Dedifferentiated amniotic fluid mesenchymal stem cell (primary cell): ENCODE measurements around the gene DOCK10.
"Not testable (repeated sequence)": the region's sequence is repeated elsewhere in the genome, so short reads cannot be mapped to it uniquely, and the experiment has no call there.

Experiments used
- DNase-seq: peaks from one replicate; pipeline ENCODE4 v3.0.0-alpha.2; 2016; ENCODE audit errors: extremely low spot score

Gene DOCK10

DNA sequence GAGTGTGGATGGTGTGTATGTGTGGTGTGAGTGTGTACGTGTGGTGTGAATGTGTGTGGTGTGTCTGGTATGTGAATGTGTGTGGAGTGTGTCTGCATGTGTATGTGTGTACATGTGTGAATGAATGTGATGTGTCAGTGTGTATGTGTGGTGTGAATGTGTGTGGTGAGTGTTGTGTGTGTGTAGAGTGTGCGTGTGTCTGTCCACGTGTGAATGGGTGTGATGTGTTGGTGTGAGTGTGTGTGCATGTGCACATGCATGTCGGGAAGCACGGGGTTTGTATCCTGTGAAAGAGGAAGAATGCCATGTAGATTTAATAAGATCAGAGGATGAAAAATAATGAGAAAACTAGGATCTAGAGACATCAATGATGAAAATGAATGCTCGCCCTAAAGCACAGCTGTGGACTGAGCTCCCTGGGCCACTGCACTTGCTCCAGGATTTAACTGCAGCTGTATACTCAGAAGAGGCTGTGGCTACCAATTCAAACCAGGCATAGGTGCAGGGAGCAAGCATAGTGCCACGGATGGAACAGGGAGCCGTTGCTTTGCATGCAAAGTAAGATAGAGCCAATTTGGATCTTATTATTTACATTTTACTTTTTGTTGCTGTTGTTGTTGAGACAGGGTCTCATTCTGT is 122.7 kb downstream of the DOCK10 start:
- DNase-seq, result no peak

DNA sequence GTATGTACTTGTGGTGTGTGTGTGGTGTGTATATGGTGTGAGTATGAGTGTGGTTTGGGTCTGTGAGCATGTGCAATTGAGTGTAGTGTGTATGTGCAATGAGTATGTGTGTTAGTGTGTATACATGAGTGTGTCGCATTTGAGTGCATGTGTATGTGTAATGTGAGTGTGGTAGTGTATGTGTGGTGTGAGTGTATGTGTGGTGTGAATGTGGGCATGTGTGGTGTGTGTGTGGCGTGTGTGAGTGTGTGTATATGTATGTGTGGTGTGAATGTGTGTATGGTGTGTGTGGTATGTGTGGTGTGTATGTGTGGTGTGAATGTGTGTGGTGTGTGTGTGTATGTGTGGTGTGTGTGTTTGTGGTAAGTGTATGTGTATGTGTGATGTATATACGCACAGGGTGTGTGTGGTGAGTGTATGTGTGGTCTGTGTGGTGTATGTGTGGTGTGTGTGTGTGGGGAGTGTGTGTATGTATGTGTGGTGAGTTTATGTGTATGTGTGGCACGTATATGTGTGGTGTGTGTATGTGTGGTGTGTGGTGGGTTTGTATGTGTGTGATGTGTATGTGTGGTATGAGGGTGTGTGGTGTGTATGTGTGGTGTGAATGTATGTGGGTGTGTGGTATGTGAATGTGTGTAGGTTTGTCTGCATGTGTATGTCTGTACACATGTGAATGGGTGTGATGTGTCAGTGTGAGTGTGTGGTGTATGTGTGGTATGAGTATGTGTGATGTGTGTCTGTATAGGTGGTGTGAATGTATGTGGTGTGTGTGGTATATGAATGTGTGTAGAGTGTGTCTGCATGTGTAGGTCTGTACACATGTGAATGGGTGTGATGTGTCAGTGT is 123.4 kb downstream of the DOCK10 start:
- no peak for DNase-seq

DNA sequence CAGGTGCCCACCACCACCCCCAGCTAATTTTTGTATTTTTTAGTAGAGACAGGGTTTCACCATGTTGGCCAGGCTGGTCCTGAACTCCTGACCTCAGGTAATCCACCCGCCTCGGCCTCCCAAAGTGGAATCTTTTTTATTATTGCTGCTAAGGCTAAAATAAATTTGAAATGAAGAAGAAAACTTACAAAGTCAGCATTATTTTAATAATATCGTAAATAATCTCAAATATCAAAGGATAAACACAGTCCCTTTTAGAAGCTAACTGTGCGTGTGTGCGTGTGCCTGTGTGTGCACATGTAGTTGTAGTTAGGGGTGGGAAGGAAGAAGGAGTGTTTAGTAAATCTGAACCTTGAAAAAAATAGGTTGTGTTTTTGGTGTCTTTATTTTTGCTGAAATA is 125.0 kb downstream of the DOCK10 start:
- DNase-seq, result not testable (repeated sequence)

DNA sequence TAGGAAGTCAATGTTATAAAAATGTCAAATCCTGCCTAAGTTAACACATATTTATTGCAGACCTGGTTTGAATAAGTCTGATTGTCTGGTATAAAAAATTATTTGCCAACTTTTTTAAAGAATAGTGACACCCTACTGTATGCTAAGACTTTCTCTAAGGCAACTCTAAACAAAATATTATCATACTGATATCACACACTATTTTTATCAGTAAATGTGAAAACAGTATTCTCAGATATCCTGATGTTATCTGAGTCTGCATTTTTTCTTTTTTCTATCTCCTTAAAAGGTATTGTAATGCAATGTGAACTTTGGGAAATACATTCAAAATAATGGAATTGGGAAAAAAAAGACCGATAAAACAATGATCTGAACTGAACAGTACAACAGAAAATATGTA is 127.1 kb downstream of the DOCK10 start:
- no peak for DNase-seq

DNA sequence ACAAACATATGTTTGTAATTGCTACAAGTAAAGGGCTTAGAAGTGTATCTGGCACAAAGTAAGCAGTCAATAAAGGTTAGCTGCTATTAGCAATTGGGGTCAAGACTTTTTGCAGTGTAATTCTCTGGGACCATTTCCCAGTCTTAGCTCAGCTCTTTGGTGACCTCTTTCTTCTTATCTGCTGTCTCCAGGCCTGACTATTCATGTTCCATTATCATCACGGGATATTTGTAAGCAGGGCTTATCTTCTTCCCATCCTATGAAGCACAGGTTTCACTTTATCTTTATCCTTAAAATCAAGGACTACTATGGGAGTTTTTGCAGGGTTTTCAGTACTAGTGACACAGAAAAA is 131.7 kb downstream of the DOCK10 start:
- DNase-seq, result no peak

DNA sequence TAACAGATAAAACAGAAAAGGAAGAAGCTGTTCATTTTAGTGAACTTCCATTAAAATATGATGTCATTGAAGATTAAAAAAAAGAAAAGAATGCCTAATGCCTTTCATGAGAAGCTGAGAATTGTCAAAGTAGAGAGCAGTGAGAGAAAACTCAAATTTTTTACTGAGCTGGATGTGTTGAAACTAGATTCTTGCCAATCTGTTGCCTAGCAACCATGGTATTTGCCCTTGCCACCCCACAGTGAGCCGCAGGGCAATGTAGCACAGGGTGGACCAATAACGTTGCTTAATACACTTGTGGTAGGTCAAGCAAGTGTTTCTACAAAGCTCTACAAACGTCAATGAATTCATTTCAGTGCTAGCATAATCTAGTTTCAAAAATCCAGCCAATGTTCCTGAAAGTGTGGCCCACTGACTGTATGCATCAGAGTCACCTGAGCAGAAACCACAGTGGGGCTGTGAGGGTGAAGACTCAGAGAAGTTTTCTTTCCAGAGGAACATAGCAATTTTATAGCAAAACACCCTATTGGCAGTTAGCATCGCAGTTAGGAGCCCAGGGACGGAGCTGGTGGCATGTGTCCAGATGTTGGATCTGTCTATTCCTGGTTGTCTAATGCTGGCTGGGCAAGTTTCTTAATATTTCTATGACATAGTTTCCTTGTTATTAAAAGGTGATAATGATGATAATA is 132.2 kb downstream of the DOCK10 start:
- no peak for DNase-seq

DNA sequence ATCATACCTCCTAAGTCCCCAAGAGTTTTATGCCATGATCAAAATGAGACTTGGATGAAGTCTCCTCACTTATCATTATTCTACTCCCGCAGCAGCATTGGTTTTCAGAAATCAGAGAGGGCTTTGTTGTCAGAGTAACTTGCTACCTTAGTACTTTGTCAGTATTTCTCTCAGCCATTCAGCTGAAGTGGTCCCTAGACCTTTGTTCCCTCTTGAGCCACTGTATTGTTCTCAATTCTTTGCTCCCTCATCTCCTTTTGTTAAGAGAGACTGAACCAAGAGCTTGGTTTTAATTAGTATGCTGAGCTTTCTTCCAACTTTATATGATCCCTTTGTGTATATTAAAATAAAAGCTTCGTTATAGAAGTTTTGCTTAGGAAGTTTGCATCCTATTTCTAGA is 133.4 kb downstream of the DOCK10 start:
- no peak for DNase-seq

DNA sequence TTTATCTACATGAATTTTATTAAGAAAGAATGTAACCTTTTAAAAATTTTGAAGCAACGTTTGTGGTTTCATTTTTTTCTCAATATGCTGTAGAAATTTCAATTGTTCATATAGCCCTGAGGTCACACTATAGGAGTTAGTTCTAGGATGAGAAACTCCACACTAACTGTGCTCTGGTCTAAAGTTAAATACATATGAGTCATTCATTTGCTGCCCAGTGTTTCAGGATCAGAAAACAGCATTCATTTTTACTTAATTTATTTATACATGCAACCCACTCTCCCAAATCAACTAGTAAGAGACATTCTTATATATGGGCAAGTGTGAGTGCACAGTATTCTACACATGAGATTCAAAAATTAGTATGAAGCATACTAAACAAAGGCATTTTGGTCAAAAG is 137.9 kb downstream of the DOCK10 start:
- no peak for DNase-seq

DNA sequence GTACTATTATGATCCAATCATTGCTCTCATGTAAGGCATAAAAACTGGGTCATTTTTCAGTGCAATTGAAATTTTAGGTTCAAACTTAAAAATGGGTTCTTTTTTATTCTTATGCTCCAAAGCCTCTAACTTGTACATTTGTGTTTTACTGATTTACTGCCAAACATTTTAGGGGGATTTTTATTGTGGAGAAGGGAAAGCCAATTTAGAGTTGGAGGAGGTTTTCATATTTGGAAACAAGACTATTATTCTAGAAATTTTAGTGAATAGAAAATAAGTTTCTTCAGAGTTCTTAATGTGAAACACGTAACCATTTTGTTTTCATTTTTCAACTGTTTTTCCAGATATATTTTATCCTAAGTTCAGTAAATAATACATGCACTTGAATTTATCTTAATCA is 138.6 kb downstream of the DOCK10 start:
- DNase-seq, result no peak

DNA sequence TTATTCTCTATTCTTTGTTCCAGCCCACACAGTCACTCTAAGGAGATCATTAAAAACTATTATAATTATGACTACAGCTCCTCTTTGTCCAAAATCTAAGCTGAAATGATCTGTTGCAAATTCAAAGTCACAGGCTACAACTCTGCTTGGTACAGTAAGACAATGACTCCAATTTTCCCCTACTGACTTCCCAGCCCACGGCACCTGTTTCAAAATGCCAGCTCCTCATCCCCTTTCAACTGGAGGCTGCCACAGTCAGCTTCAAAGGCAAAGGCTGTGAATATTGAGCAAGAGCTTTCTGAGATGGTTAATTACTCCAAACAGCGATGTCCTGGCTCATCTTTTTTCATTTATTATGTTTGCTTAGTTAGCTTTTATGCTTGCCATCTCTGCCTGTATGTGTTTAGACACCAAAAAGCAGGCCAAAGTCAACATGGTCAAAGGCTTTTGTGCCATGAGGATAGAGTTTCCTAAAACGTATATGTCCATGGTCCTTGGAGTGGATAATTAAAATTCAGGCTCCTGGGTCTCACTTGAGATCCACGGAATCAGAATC is 141.1 kb downstream of the DOCK10 start:
- DNase-seq, result no peak

DNA sequence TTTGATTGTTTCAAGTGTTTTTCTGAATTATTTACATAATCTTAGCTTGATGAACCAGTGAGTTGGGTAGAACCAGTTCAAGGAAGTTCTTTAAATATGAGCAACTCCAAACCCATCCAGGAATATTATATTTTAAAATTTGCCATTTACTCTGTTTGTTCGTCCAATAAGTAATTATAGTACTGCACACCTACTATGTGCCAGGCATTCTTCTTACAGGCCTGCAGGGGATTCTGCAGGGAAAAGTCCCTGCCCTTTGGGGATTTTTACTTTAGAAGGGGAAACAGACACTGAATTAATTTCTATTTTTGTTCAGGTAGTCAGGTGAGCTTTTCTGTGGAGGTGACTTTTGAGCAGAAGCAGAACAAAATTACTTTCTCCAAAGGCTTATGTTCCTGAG is 146.9 kb downstream of the DOCK10 start:
- no peak for DNase-seq

DNA sequence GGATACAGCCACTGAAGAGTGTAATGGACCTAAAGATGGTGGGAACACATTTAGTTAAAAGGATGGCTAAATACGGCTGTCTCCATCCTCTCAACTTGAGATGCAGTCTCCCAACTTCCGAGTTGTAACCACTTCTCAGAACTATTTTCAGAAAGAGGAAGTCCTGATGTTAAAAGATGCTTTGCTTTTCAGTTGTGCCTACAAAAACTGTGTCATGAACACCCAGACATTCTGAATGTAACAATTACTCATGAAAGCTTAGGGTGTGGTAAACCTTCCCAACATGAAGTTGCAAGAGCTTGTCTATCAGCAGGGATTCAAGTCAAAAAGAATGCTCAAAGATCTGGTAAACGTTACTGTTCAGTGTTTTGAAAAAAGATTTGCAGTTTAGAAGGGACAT is 147.9 kb downstream of the DOCK10 start:
- no peak for DNase-seq

DNA sequence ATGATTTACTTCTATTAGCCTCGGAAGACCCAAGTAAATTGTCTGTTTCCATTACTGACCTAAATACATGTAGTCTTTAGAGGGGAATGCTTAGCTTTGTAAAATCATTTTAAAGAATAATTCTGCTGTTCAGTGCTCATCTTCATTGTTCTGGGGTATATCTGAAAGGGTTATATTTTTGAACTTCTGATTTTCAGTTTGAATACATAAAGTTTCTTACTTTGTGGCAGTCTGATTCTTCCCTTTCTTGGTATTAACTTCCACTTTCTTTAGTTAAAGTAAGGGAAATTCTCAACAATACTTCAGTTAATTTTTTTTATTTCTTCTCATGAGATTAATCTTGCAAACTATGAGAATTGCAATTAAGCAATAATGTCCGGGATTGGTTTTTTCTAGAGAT is 148.4 kb downstream of the DOCK10 start:
- no peak for DNase-seq

DNA sequence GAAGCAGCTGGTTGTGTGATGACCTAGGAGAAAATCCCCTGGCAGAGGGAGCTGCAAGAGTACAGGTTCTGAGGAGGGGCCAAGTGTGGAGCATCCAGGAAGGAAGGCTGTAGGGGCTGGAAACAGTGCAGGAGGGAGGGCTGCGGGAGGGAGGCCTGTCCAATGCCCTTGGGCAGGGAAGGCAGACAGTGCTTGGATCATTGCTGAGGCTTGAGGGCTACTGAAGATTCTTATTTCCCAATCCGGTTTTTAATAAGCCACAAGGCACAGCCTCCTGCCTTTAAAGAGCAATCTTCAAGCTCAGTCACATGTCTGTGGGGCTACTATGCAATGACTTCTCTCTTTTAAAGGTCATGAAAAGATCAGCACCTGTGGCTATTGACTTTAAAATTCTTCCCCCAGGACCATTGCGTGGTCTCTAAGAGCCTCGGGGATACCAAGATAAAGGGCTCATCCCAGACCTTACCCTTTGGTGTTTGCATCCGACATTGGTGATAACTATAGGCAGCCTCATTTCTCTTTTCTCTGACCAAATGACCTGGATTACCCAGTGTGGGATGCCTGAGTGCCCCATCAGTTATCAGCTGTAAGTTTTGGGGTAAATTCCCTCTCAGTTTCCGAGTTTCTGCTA is 149.6 kb downstream of the DOCK10 start:
- no peak for DNase-seq

DNA sequence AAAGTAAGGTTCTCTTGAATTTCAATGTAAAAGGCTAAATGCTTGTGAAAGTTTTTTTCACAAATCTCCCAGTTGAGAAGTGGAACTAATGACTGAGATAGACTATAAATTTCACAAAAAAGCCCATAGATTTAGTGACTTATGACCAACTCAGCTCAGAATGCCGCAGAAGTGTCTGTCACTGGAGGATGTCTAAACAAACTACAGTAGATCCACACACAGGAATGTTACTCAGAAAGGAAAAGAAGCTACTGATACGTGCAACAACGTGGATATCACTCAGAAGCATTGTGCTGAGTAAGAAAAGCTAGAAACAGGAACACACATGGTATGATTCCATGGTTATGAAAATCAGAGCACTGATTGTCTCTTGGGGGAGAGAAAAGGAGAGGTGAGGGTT is 151.9 kb downstream of the DOCK10 start:
- DNase-seq, result no peak

DNA sequence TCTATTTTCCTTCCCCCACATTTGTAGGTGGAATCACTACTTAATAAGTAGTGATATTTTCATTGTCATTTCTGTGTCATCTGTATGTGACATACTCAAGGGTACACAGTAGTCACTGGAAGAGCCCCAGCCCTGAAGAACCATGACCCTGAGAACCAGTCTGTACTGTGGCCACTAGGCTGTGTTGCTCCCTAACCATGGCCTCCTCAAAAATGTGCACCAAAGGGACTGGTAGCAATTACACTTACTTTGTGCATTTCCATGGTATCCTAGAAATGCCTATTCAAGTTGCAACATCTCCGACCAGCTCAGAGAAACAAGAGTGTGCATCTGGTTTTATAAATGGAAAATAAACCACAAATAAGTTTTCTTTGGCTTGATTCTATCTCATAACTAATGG is 155.1 kb downstream of the DOCK10 start:
- DNase-seq, result peak; percentile 61

DNA sequence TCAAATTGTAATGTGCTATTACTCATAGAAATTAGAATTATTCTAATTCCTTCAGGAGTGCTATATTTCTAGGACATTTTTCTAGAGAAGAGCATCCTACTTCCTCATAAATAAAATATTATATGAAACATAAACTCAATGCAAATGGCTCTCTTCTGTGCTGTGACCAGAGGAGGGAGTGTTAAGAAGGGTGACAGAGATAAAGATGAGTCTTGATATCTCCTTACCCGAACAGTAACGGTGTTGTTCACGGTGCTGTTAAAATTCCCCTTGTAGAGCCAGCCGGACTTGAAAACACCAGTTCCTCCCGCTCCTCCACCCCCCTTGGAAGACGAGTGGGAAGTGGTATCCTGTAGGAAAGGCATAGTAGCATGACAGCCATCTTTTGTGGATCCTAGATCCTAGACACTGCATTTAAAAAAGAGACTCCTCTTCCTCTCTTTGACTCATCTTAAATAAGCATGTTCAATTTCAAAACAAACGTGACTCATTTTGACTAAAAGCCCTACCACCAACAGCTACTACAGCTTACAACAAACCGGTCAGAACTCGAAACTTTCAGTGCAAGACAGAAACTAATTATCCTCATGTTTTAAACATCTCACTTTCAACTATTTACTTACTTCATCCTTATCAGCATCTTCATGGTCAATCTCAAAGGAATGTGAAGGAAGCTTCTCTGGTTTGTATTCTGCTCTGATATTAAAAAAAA is 156.3 kb downstream of the DOCK10 start:
- peak; percentile 55 for DNase-seq

DNA sequence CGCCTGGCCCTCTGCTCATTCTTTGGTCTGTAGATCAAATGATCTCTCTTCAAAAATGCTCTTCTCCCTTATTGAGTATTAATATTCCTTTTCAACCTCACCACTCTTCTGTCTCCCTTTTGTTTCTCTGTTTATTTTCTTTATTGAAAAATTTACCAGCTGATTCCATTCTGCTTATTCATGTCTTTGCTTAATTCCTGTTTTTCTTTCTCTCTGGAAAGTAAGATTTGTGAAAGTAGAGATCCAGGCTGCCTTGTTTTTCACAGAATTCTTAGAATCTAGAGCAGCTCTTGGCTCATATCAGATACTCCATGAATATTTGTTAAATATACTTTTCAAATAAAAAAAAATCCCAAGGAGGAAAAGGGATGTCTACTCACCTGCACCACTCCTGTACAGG is 157.0 kb downstream of the DOCK10 start:
- no peak for DNase-seq

DNA sequence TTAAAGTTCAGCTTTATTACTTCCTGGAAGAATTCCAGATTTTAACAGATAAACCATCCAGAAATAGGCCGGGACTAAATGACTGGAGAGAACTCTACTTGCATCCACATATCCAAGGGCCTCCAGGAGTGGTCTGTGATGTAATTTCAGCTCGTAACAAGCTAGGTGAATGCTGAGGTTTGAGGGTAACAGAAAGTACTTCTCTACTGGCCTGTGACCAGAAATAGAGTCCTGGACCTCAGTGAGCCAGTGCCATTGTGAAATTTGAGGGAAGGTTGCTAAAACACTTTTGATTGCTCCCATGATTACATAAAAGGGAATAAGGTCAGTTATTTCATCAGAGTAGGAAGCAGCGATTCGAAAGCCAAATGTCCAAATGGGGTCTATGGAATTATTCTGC is 158.1 kb downstream of the DOCK10 start:
- no peak for DNase-seq

DNA sequence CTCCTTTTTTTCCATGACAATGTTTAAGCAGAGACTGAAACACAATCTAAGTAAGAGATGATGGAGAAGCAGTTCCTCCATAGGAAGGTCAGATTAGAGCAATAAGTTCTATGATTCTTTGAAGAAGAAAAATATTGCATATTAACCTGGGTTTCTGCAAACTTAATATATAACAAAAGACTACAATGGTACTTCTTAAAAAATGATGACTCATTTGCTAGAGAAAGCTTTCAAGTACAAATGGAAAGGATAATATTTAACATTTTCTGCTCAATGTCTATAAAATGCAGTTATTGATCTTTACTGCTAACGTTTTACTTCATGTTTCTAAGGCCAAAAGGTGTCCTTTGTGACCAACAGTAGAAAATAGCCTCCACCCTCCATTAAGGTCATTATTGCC is 158.6 kb downstream of the DOCK10 start:
- no peak for DNase-seq

DNA sequence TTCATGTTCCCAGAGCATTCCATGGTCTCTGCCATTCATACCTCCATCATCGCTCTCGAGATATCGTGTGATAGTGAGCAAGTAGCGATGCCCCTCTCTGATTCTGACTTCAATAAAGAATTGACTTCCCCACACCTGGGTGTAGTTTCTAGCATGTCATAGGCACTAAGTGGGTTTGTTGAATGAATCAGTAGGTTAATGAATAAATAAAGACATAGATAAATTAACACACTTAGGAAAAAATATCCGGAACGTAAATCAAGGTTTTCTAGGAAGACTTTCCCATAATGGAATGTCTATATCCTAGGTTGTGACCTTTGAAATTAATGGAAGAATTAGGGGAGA is 159.1 kb downstream of the DOCK10 start:
- no peak for DNase-seq
